GM19463 (cell line): ENCODE data around the gene CASZ1.

Experiments used
- ATAC-seq: cut with Tn5 transposase; IDR thresholded peaks from one replicate; pipeline ENCODE4 v1.9.1; 2021; ENCODE audit warnings: mild to moderate bottlenecking, moderate library complexity; ENCODE audit not compliant: unreplicated experiment

Gene CASZ1

GRCh38 chr1:10733474-10734366 is 62.7 kb downstream of the CASZ1 start:
- ATAC-seq, result peak; percentile 57

DNA sequence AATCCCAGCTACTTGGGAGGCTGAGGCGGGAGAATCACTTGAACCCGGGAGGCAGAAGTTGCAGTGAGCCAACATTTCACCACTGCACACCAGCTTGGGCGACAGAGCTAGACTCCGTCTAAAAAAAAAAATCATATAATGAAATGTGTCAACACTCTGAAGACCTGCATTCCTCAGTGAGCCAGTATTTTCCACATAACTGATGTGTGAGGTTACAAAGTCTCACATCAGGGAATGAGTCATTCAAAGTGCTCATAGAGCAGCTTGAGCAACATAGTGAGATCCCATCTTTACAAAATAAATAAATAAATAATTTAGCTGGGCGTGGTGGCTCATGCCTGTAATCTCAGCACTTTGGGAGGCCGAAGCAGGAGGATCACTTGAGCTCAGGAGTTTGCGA is 65.5 kb downstream of the CASZ1 start:
- no peak for ATAC-seq

GRCh38 chr1:10728595-10729410 is 67.6 kb downstream of the CASZ1 start:
- no peak for ATAC-seq

GRCh38 chr1:10727751-10728232 is 68.7 kb downstream of the CASZ1 start:
- no peak for ATAC-seq

GRCh38 chr1:10726355-10726754 is 70.1 kb downstream of the CASZ1 start:
- no peak for ATAC-seq

GRCh38 chr1:10724948-10725847 is 71.2 kb downstream of the CASZ1 start:
- ATAC-seq, result no peak

- ATAC-seq, result no peak
These were observed 71.9 kb downstream of the CASZ1 start for GRCh38 chr1:10724511-10724910.

GRCh38 chr1:10724052-10724494 is 72.4 kb downstream of the CASZ1 start:
- ATAC-seq, result no peak

DNA sequence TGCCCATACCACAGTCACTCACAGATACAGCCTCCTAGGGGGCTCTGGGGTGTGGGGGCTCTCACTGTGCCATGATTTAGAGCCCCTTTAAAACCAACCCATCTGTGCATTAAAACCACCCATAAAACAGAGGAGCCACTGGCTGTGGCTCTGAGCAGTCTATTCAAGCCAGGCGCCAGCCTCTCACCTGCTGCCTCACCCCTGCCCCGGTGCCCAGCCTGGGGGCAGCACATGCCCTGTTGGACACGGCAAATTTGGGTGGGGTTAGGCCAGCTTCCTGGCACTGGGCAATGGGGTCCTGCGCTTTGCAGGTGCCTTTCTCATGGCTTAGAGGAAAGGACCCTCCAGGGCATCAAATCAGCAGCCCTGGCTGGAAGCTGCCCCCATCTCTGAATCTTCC is 73.1 kb downstream of the CASZ1 start:
- ATAC-seq, result no peak

DNA sequence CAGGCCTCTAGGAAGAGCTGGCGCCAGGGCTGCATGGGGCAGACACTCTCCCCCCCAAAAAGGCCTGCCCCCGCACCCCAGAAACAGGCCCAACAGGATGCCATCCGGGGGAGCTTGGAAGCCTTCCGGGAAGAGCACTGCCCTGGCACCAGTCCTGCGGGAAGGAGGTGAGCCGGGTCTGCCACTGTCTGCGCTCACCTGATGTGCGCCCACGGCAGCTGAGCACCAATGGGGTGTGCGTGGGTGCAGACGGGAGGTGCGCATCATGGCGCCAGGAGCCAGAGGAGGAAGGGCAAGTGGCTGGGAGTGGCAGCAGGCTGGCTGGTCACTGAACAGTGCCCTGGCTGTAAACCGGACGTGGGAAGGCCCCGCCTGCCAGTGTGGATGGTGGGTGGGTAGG is 73.6 kb downstream of the CASZ1 start:
- ATAC-seq, result no peak

GRCh38 chr1:10721381-10722321 is 74.8 kb downstream of the CASZ1 start:
- no peak for ATAC-seq

DNA sequence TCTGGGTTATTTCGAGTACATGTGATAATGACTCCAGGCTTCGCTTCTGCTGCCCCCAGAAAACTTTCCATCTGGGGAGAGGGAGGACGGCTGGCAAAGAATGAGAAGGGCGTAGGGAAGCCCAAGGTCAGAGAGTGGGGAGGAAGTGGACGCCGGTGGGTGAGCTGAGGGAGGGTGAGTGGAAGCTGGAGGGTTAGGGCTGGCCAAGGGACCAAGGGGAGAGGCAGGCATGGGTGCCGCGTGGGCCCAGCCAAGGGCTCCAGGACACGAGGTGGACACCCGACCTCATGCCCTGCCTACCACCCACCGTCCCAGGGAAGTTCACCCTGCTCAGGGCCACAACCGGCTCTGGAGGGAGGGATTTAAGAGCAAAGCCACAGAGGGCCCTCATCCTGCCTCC is 75.8 kb downstream of the CASZ1 start:
- no peak for ATAC-seq

DNA sequence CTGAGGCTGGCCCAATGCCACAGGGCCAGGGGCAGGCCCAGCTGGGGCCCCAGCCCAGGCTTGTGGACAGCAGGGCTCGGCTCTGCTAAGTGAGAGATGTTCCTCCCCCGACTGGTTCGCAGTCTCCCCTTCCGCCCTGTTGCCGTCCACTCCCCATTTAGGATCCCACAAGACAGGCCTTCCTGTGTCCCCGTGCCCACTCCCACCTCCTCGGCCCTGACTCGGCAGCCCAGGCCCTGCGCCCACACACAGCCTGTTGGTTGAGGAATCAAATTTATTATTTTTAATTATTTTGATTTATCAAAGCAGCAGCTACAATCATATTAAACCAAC is 78.4 kb downstream of the CASZ1 start:
- ATAC-seq, result no peak

DNA sequence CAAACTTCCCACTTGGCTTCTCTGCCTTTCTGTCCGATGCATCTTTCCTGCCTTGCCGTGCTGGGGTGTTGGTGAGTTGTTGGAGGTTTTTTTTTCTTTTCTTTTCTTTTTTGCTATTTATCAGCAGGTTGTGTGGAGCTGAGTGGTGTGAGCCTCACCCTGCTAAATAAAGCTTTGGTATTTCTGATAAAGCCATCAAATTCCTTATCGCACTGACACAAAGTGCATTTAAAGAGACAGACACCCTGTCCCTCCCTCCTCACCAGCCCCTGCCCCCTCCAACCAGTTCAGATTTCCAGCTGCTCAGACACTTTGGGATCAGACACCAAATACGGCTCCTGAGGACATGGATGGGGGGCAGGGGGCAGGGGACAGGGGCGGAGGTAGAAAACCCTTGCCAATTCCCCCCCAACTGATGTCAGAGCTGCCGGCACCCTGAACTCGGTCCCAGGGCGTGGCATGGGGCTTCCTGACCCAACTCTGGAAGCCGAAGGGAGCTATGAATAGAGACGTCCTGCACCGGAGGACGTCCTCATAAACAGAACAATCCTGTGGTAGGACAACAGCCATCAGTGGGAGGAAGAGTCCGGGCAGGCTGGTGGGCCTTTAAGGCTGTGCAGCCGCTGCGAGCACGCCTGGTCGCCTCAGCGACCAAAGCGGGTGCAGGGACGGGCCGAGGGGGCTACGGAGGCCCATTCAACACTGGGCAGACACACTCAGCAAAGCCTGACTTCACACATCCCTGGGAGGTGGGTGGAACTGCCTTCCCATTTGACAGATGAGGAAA is 79.0 kb downstream of the CASZ1 start:
- no peak for ATAC-seq

DNA sequence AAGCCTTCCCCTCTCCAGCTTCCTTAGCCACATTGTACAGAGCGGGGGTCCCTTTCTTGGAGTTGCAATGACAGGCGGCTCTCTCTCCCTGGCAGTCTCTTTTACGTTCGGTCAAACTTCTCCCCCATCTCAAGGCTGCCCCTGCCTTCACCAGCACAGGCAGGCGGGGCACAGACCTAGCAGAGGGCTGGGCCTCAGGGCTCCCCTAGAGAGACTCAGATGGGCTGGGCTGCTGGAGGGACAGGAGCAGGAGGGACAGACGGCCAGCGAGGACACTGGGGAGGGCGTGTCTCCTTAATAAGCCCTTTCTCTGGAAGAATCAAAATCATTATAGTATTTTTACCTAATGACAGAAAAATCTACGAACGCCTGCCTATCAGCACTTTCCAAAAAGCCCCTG is 79.6 kb downstream of the CASZ1 start:
- ATAC-seq, result no peak

GRCh38 chr1:10714337-10715114 is 81.9 kb downstream of the CASZ1 start:
- no peak for ATAC-seq

DNA sequence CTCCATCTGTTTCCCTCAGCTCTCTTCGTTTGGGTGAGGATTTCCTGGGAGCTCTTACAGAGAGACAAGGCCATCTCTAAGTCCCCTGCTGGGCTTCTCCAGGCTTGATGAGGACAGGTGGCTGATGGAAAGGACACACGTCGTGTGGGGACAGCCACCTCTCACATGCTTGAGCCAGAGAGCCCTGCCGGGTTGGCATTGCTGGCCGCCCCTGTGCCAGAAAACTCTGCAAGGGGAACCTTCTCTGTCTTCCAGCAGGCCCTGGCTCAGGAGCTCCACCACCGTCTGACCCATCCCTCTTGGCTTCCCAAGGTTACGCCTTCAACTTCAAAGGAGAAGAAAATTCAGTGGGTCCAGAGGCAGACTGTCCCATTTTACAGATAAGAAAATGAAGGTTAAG is 82.8 kb downstream of the CASZ1 start:
- no peak for ATAC-seq
